Hematopoietic multipotent progenitor cell treated with erythropoietin and hydrocortisone succinate and interleukin-3 and kit ligand, for 4 days (in vitro differentiated cells): ENCODE data around the gene GARIN1A.
"Not testable (repeated sequence)": the region's sequence is repeated elsewhere in the genome, so short reads cannot be mapped to it uniquely, and the experiment has no call there.

Experiments used
- DNase-seq: peaks from one replicate; pipeline ENCODE4 v3.0.0-alpha.2; 2015

Gene GARIN1A

DNA sequence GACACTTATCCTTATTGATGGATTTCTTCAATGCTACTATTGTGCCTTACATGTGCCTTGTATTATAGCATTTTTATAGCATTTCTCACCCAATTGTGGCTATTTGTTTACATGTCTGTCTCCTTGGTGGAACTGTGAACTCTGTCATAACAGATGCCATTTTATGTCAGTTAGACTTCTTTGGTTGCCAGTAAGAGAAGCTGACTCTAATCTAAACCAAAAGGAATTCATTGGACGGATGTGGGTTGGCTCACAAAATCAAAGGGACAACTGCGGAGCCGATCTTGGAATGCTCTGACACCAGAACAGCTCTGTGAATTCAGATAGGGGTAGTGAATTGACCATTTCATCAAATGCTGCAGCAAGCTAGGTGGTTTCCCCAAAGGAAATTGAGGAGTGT is 15.0 kb downstream of the GARIN1A start:
- DNase-seq: no peak

DNA sequence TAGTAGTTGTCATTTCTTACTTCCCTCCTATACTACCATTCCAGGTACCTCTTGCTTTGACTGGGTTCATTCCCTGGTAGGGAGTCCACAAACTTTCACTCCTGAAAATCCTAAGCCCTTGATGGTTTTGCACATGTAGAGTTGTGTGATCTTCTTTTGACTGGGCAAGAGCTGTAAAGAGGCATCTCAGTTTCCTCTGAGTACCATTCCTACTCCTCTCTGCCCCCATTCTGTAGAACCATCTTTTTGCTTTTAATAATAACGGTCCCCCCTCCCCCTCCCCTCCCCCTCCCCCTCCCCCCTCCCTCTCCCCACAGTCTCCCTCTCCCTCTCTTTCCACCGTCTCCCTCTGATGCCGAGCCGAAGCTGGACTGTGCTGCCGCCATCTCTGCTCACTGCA is 16.4 kb downstream of the GARIN1A start:
- DNase-seq: no peak

- DNase-seq: not testable (repeated sequence)
Measured at GRCh38 chr7:128689161-128689935, 17.3 kb downstream of the GARIN1A start.

DNA sequence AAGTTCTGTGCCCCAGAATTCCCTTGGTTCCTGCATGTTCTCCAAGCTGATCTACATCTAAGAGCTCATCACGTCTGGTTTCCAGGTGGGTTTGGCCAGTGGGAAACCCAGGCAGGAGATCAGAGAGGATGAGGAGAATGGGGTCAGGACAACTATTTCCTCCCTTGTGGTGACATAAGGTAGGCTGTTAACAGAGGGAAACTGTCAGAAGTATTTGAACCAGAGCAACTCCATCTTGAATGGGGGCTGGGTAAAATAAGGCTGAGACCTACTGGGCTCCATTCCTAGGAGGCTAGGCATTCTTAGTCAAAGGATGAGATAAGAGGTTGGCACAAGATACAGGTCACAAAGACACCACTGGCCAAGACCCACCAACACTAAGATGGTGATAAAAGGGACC is 19.1 kb downstream of the GARIN1A start:
- DNase-seq: no peak

DNA sequence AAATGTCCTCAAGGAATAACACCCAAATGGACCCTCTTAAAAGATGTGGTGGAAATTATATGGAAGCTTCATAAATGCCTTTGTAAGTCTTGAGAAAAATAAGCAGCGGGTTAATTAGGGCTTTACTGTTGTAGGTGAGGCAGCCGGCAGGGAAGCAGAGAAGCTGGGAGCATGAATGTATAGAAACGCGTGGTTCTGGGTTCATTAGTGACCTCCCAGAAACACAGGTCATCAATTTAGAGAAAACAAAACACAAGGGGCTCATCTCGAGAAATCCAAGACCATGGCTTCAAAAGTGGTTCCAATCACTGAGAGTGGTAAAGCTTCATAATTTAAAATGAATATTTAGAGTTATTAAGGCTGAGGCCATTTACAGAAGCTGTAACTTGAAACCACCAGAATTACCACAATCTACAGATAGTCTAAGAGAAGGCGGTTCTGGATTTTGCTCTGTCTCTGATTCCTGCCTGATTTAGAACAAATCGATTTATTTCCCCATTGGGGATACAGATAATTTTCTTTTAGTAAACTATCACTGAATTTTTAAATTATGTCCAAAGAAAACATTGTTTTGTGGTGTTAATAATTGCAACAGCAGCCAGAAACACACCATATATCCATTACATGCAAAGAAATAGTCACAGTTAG is 20.7 kb downstream of the GARIN1A start:
- no peak for DNase-seq

DNA sequence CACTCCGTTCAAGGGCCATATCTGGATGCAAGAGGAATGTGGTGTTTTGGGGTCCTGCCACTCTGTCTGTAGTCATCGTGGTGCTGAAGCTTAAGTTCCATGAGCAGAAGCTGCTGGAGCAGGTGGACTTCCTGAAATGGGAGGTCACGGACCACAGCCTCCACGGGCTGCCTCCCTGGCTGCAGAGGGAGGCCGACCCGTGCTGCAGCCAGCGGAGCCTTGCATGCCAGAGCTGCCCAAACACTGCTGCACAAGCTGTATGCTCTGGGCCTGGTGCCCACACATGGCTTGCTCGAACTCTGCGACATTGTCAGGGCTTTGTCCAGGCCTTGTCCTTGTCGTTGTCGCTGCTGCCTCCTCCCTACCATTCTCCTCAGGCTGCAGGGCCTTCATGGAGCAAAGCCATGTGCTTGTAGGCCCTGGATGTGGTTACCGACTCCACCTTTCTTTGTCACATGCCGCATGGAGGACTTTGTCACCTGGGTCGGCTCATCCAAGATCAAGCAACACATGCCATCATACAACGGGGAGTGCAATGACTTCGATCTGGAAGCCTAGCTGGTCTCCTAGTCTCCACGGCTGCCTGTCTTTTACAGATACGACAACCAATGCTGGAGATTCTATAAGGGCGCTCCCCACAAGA is 21.4 kb downstream of the GARIN1A start:
- no peak for DNase-seq

DNA sequence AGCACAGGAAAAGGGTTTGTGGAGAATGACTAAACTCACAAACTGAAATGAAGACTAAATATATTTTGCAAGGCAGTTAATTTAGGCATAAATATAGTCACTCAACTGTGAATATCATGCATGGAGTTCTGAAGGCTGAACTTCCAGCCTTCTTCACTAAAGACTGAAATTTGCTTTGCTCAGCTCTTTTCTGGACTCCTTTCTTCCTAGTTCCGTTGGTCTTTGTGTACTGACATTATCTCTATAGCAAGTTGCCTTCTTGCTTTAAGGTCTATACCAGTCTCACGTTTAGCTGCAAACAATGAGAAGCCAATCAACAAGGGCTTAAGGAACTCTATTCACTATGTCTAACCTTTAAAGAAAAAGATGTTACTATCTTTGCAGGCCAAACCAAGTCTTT is 22.6 kb downstream of the GARIN1A start:
- no peak for DNase-seq

- peak; percentile 89 for DNase-seq
Measured at GRCh38 chr7:128697302-128697905, 25.3 kb downstream of the GARIN1A start.

- DNase-seq: no peak
Measured at GRCh38 chr7:128699196-128699712, 27.2 kb downstream of the GARIN1A start.

- DNase-seq: no peak
Measured at GRCh38 chr7:128699895-128700294, 27.8 kb downstream of the GARIN1A start.

DNA sequence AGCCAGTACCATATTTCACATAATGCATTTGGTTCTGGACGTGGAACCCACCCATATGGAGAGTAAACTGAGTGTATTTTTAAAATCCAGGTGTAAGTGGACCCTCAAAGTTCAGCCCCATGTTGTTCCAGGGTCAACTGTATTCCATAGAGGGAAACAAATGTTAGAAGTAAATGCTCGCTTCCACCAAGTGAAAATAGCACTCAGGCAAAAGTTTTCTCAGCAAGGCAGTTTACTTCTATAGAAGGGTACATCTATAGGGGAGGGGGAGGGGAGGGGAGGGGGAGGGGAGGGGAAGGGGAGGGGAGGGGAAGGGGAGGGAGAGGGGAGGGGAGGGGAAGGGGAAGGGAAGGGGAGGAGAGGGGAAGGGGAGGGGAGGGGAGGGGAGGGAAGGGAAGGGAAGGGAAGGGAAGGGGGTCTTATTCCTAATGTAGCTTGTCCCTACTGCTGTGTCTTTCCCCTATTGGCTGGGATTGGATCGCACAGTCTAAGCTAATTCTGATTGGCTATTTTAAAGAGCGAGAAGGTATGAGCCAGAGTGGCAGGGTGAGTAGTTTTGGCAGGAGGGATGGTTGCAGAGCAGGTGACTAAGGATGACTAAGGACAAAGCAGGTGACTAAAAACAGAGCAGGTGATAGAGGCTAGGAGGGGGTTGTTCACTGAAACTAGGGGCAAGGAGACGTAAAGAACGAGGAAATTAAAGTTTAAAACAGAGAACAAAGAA is 29.1 kb downstream of the GARIN1A start:
- no peak for DNase-seq

DNA sequence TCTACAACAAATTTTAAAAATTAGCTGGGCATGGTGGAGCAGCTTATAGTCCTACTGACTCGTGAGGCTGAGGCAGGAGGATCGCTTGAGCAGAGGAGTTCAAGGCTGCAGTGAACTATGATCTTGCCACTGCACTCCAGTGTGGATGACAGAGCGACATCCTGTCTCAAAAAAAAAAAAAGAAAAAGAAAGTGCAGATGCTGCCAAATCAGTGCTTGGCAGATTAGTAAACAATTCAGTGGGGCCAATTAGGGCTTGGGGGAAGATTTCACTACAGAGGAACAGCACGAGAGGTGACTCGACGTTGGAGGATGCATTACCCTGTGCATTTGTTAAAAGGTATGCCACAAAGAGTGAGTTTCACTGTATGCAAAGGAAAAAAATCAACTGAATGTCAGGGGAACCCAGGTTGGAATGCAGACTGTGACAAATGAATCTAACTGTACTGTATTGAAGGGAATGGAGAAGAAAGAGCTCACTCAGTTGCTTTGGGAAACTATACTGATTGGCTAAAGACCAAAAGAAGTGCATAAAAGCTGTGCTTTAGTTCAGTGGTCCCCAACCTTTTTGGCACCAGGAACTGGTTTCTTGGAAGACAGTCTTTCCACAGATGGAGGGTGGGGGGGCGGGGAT is 31.6 kb downstream of the GARIN1A start:
- DNase-seq: no peak

DNA sequence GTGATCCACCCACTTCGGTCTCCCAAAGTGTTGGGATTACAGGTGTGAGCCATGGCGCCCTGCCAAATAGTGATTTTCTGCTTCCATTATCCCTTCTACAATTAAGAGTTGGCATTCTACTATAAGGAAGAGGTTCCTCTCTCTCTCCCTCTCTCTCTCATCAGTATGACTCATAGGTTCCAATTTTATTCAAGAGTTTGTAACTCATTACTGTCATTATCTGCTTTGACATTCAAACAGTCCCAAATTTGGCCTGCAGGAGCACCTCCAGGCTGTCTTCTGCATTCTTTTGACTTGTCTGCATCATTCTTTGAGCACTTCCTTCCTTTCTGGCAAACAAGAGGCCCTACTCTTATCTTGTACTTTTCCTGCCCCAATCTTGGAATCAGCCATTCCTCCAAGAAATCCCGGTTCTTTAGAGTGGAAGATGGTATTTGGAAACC is 33.8 kb downstream of the GARIN1A start:
- peak; percentile 21 for DNase-seq

GRCh38 chr7:128707752-128708151 is 35.7 kb downstream of the GARIN1A start:
- DNase-seq: no peak

- no peak for DNase-seq
Measured at GRCh38 chr7:128708235-128708634, 36.1 kb downstream of the GARIN1A start.

- DNase-seq: no peak
Measured at GRCh38 chr7:128708824-128709223, 36.7 kb downstream of the GARIN1A start.

DNA sequence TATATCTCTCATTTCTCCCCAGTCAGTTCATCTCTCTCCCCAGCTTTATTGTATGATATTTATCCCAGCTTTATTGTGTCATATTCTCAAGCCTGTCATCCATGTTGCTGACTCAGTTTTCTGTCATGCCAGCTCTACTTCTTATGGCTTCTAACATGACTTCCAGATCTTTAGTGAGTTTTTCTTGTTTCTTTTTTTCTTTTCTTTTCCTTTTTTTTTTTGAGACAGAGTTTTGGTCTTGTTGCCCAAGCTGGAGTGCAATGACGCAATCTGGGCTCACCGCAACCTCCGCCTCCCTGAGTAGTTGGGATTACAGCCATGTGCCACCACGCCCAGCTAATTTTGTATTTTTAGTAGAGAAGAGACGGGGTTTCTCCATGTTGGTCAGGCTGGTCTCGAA is 38.4 kb downstream of the GARIN1A start:
- DNase-seq: no peak

DNA sequence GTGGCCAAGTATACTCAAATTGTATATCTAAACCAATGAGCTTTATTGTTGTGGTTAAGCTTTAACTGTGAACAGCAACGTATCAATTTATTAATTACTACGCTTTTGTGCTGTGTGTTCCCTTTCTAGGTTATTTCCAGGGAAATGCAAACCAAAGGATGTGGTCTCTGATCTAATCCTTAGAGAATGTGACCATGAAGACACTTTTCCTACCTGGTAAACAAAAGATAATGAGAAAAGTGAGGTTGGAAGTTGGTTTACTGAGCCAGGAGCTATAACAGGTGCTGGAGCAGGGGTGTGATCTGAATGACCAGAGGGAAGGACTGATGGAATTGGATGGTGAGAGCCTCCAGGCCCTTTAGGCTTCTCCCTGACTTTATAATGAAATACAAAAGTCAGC is 41.7 kb downstream of the GARIN1A start:
- DNase-seq: no peak

DNA sequence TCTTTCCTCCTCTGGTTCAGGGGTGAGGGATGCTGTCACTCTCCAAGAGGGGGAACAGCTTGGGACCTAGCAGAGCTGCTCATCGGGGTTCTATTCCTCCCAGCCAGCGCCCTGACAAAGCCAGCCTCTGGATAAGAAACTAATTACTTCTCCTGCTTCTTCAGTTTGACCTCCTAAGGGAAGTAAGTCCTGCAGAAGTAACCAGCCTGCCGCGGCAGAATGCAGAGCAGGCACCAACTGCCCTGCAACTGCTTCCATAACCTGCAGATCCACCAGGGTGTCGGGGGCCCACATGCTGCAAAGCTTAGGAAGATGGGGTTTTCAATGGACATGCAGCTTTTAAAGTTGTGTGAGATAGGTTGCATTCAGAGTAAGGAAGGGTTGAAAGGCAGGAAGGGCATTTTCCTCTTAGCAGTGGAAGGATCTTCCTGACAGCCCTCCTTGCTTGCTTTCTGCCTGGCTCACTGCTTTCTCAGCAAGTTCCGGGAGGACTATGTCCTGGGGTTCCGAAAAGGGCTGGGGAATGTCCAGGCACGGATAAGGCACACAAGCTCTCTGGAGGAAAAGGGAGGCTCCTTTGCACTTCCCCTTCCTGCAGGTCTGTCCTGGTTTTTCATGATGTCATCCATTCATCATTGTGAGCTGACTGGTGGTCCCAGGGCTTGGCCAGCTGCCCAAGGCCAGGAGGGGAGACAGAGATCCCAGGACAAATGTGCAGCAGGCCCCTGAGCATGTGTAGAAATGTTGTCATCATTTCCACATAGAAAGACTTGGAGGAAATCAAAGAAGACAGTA is 42.8 kb downstream of the GARIN1A start:
- DNase-seq: no peak

DNA sequence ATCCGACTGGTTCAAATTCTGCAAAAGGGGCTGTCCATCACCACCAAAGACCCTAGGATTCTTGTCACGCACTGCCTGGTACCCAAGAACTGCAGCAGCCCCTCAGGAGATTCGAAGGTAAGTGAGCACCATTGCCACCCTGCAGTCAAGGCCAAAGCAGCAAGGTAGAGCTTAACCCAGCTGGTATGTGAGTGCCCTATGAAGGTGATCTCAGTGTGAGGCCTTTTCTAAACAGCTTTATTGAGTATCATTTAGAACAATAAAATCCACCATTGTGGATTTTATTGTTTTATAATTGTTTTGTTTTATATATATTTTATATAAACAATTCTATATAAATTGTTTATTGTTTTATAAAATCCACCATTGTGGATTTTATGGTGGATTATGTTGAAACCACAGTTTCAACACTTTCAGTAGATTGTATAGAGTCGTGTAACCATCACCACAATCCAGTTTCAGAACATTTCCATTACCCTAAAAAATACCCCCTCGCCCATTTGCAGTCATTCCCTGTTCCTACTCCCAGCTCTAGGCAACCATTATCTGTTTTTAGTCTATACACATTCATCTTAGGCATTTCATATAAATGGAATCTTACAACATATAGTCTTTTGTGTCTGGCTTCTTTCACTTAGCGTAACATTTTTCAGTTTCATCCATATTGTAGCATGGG is 47.0 kb downstream of the GARIN1A start:
- no peak for DNase-seq

- DNase-seq: no peak
Measured at GRCh38 chr7:128721376-128721775, 49.3 kb downstream of the GARIN1A start.
